Neural crest cell (in vitro differentiated cells): ENCODE measurements around the gene PPP1R8. TPM values are rescaled to one million over a fixed set of nuclear protein-coding genes. Genes with fewer than 3 reads are reported as not detected.
"Not testable (repeated sequence)": the region's sequence is repeated elsewhere in the genome, so short reads cannot be mapped to it uniquely, and the experiment has no call there.

Experiments
- DNase-seq: peaks from one replicate; pipeline ENCODE4 v3.0.0; 2021; ENCODE audit warnings: low read depth, mixed read lengths, low spot score
- H3K27ac Mint-ChIP-seq: one replicate; pipeline ENCODE4 v1.8.0; 2021; ENCODE audit warnings: mild to moderate bottlenecking, mixed read lengths; ENCODE audit not compliant: unreplicated experiment
- H3K27me3 Mint-ChIP-seq: 2 replicates; pipeline ENCODE4 v1.8.0; 2021; ENCODE audit warnings: low read depth, mild to moderate bottlenecking, mixed read lengths
- H3K36me3 Mint-ChIP-seq: 2 replicates; pipeline ENCODE4 v1.8.0; 2021; ENCODE audit warnings: low read depth, mild to moderate bottlenecking, mixed read lengths
- H3K4me1 Mint-ChIP-seq: 2 replicates; pipeline ENCODE4 v1.8.0; 2021; ENCODE audit warnings: mixed read lengths
- H3K4me3 Mint-ChIP-seq: one replicate; pipeline ENCODE4 v1.8.0; 2021; ENCODE audit warnings: mild to moderate bottlenecking, mixed read lengths
- H3K9me3 Mint-ChIP-seq: 2 replicates; pipeline ENCODE4 v1.8.0; 2021; ENCODE audit warnings: mixed read lengths
- total RNA-seq: library from RNA; stranded (reverse); gene quantifications from 2 replicates; pipeline ENCODE4 v1.2.1, GENCODE V29; 2021
- TF ChIP-seq, protein P1 (sequence below): fragments of 200-600 bp; sonication (generic); conservative IDR thresholded peaks from 2 replicates; pipeline ENCODE4 v1.5.0; 2021; ENCODE audit warnings: antibody characterized with exemption, mild to moderate bottlenecking

PPP1R8 gene
- total RNA-seq, 1 donor from 2014 or later, result 66.1 TPM

DNA sequence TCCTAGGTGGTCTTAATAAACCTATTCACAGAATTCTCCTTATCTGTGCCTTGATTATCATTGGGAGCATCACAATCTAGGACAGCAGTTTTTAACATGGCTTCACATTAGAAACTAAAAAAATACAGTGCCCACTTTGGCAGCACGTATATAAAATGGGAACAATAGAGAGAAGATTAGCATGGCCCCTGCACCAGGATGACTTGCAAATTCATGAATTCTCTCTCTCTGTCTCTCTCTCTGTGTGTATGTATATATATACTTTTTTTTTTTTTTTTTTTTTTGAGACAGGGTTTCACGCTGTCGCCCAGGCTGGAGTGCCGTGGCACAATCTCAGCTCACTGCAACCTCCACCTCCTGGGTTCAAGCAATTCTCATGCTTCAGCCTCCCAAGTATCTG, 6.2 kb upstream of the PPP1R8 start:
- no peak for DNase-seq
- Mint-ChIP-seq H3K4me1 (no peaks in the 10 kb centered on the region), H3K9me3 (no peaks in the 10 kb centered on the region), H3K36me3 (no peaks in the 10 kb centered on the region), H3K4me3 (no peak overlapping the region), H3K27me3 (no peaks in the 10 kb centered on the region), H3K27ac (no peak overlapping the region)
- TF ChIP-seq, protein P1, sequence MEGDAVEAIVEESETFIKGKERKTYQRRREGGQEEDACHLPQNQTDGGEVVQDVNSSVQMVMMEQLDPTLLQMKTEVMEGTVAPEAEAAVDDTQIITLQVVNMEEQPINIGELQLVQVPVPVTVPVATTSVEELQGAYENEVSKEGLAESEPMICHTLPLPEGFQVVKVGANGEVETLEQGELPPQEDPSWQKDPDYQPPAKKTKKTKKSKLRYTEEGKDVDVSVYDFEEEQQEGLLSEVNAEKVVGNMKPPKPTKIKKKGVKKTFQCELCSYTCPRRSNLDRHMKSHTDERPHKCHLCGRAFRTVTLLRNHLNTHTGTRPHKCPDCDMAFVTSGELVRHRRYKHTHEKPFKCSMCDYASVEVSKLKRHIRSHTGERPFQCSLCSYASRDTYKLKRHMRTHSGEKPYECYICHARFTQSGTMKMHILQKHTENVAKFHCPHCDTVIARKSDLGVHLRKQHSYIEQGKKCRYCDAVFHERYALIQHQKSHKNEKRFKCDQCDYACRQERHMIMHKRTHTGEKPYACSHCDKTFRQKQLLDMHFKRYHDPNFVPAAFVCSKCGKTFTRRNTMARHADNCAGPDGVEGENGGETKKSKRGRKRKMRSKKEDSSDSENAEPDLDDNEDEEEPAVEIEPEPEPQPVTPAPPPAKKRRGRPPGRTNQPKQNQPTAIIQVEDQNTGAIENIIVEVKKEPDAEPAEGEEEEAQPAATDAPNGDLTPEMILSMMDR, result no peak

DNA sequence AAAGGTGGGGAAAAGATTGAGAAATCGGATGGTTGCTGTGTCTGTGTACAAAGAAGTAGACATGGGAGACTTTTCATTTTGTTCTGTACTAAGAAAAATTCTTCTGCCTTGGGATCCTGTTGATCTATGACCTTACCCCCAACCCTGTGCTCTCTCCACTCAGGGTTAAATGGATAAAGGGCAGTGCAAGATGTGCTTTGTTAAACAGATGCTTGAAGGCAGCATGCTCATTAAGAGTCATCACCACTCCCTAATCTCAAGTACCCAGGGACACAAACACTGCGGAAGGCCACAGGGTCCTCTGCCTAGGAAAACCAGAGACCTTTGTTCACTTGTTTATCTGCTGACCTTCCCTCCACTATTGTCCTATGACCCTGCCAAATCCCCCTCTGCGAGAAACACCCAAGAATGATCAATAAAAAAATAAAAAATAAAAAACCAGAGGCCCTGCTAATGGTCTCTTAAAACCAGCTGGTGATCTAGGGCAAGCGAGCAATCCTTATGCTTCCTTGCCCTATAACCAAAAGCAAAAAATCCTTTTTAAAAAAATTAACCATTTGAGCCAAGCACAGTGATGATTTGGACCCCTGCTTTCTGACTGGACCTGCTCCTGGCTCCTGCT, 1.1 kb upstream of the PPP1R8 start:
- H3K9me3 Mint-ChIP-seq, H3K36me3 Mint-ChIP-seq, H3K27me3 Mint-ChIP-seq, H3K27ac Mint-ChIP-seq, DNase-seq: not testable (repeated sequence)
- H3K4me1 Mint-ChIP-seq, result peaks cover 26% of the 10 kb centered on the region
- H3K4me3 Mint-ChIP-seq, result peak overlapping the region; percentile 98

DNA sequence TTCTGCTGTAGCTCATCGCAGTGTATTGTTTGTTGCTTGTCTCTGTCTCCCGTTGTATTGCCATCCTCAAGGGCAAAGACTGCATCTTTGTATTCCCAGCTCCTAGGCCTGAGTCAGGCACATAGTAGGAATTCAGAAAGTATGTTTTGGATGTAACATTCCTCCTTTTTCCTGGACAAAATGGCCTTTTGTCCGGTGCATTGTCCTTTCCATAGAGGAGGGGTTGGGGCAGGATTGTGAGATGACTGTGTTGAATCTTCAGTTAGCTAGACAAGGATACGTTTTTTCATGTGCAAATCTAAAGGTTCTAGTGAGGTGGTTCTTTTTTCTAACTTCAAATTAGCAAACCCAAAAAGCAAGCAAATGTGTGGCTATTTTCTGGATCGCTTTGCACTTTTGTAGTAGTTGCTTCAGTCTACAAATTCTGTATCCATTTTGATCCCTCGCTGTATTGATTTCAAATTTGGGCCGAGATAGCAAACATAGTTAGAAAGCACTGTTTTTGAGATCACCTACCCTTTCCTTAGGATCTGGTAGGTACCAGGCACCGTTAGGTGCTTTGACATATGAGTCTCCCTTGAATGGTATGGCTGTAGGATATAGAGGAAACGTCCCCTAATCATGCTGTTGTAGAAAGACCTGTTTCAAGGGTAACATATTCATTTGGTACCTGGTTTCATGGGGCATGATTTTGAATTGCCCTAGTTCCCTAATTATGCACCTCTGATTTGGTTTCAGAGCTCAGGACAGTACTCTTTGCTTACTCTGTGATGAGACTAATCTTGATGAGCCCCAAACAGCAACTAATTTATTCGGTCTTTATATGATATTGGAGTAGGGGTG, 1.2 kb downstream of the PPP1R8 start:
- TF ChIP-seq, protein P1, result no peak
- Mint-ChIP-seq H3K4me1 (peaks cover 26% of the 10 kb centered on the region), H3K36me3 (no peaks in the 10 kb centered on the region), H3K27ac (peak overlapping the region; percentile 90), H3K4me3 (peak overlapping the region; percentile 98), H3K27me3 (no peaks in the 10 kb centered on the region), H3K9me3 (no peaks in the 10 kb centered on the region)
- DNase-seq, result no peak

DNA sequence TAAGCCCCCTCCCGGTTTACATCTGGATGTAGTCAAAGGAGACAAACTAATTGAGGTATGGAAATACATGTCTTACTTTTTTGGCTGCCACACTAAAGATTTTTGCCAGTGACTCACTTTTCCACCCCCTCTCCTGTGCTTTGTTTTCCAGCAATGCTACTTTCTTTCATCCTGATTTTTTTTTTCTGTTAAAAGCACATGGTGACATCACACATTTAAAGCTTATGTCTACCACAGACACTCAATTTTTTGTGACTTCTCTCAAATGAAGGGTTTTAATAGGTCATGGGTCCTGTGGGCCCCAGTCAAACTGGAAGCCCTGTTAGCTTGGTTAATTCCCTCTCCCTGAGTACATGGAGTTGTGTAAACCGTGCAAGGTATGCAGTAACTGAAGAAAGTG, 2.2 kb downstream of the PPP1R8 start:
- DNase-seq, result no peak
- TF ChIP-seq, protein P1, result no peak
- H3K27ac Mint-ChIP-seq, result no peak overlapping the region
- H3K36me3 Mint-ChIP-seq, result no peaks in the 10 kb centered on the region
- H3K9me3 Mint-ChIP-seq, result no peaks in the 10 kb centered on the region
- peak overlapping the region; percentile 98 for H3K4me3 Mint-ChIP-seq
- no peaks in the 10 kb centered on the region for H3K27me3 Mint-ChIP-seq
- H3K4me1 Mint-ChIP-seq, result peaks cover 26% of the 10 kb centered on the region

DNA sequence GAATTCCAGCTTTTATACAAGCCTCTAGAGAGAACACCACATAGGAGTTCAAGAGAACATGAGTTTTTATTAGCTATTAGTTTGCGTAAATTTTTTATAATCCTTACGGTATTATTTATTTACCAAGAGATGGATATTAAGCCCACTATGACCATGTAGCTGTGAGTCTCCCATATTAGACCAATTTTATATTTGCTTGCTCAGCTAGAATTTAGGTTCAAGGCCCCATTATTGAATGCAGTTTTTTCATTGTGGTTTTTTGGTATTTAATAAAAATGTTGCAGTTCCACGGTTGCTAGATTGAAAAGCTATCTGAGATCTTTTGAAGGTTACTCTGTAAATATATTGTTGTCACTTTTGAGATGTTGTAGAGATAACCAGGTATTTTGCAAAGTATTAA, 2.9 kb downstream of the PPP1R8 start:
- H3K36me3 Mint-ChIP-seq, result no peaks in the 10 kb centered on the region
- H3K27me3 Mint-ChIP-seq, result no peaks in the 10 kb centered on the region
- no peak overlapping the region for H3K27ac Mint-ChIP-seq
- no peaks in the 10 kb centered on the region for H3K9me3 Mint-ChIP-seq
- DNase-seq, result no peak
- TF ChIP-seq, protein P1, result no peak
- H3K4me3 Mint-ChIP-seq, result peak overlapping the region; percentile 70
- H3K4me1 Mint-ChIP-seq, result peaks cover 26% of the 10 kb centered on the region

DNA sequence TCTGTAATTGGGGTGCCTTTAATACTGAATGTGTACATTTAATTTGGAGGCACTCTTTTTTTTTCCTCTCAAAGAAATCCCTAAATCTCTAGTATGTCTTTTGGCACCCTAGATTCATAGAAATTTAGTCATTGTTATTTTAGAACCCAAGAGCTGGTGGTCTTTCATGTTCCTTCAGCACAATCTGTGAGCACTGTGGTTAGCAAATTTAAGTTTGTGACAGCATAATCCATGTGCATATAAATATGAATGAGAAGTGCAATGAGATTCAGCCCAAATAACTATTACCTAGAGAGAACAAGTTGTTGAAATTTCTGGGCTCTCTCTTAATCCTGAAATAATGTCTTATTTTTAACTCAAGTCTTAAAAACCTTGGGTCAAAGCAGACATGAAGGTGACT, 4.5 kb downstream of the PPP1R8 start:
- peaks cover 3% of the 10 kb centered on the region for H3K36me3 Mint-ChIP-seq
- no peak for DNase-seq
- peaks cover 22% of the 10 kb centered on the region for H3K4me1 Mint-ChIP-seq

More for the DNA sequence above, 4.5 kb downstream of the PPP1R8 start:
- TF ChIP-seq, protein P1, result no peak
- Mint-ChIP-seq H3K27me3 (no peaks in the 10 kb centered on the region), H3K9me3 (no peaks in the 10 kb centered on the region), H3K27ac (no peak overlapping the region), H3K4me3 (no peak overlapping the region)
